Mucosa of rectum (tissue), 2 donors: ENCODE measurements around the gene COL27A1.

Experiments used
- H3K27ac ChIP-seq, 2 donors: one replicate each; pipeline ENCODE4 v1.7.0; 2013; ENCODE audit warnings: inconsistent platforms in 2 of 2, low read depth in 2 of 2, low read length in 2 of 2
- H3K27me3 ChIP-seq, 2 donors: one replicate each; pipeline ENCODE4 v1.7.0; 2013; ENCODE audit warnings: low read length in 2 of 2; ENCODE audit not compliant: control insufficient read depth in 2 of 2, insufficient read depth in 2 of 2
- H3K36me3 ChIP-seq, 2 donors: one replicate each; pipeline ENCODE4 v1.7.0; 2013; ENCODE audit warnings: low read length in 2 of 2; ENCODE audit not compliant: control insufficient read depth in 2 of 2, insufficient read depth in 2 of 2
- H3K4me1 ChIP-seq, 2 donors: one replicate each; pipeline ENCODE4 v1.7.0; 2013; ENCODE audit warnings: low read length in 2 of 2, mild to moderate bottlenecking in 1 of 2; ENCODE audit not compliant: control insufficient read depth in 2 of 2, insufficient read depth in 2 of 2
- H3K4me3 ChIP-seq, 2 donors: one replicate each; pipeline ENCODE4 v1.7.0; 2013; ENCODE audit warnings: low read length in 2 of 2
- H3K9ac ChIP-seq, 2 donors: one replicate each; pipeline ENCODE4 v1.7.0; 2013; ENCODE audit warnings: low read length in 2 of 2, low read depth in 1 of 2, mild to moderate bottlenecking in 1 of 2
- H3K9me3 ChIP-seq, 2 donors: one replicate each; pipeline ENCODE4 v1.7.0; 2013; ENCODE audit warnings: low read length in 2 of 2; ENCODE audit not compliant: control insufficient read depth in 2 of 2
- donor health status: healthy.
- donor health status: Normal muscosa, but diverticular disease.

COL27A1 gene

GRCh38 chr9:114344188-114344566 is 188.8 kb downstream of the COL27A1 start:
- Histone ChIP-seq H3K36me3 (peaks cover 81 to 88% of the 10 kb centered on the region in 2 donors), H3K27me3 (no peaks in the 10 kb centered on the region), H3K9me3 (no peaks in the 10 kb centered on the region), H3K4me1 (peaks cover 0 to 2% of the 10 kb centered on the region in 2 donors), H3K4me3 (no peak overlapping the region), H3K9ac (no peak overlapping the region), H3K27ac (no peak overlapping the region)

DNA sequence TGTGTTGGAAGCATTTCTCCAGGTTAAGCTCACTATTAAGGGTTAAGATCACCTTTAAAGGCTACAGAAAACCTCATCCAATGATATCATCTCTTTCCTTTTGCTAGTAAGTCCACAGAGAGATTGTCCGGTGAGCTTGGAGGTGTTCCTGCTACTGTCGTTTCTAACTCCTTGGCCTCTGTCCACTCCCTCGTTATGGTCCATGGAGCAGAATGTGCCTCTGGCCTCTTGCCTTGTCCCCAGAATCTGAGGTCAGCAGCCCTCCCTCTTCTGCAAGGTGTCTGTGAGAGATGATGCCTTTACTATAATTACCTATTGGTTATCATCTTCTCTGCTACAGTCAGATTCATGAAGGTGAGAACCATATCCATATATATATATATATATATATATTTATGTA is 189.4 kb downstream of the COL27A1 start:
- no peaks in the 10 kb centered on the region for H3K27me3 ChIP-seq
- no peak overlapping the region for H3K9ac ChIP-seq
- H3K9me3 ChIP-seq: no peaks in the 10 kb centered on the region
- no peak overlapping the region for H3K27ac ChIP-seq
- peaks cover 83 to 88% of the 10 kb centered on the region in 2 donors for H3K36me3 ChIP-seq
- peaks cover 0 to 2% of the 10 kb centered on the region in 2 donors for H3K4me1 ChIP-seq
- H3K4me3 ChIP-seq: no peak overlapping the region

DNA sequence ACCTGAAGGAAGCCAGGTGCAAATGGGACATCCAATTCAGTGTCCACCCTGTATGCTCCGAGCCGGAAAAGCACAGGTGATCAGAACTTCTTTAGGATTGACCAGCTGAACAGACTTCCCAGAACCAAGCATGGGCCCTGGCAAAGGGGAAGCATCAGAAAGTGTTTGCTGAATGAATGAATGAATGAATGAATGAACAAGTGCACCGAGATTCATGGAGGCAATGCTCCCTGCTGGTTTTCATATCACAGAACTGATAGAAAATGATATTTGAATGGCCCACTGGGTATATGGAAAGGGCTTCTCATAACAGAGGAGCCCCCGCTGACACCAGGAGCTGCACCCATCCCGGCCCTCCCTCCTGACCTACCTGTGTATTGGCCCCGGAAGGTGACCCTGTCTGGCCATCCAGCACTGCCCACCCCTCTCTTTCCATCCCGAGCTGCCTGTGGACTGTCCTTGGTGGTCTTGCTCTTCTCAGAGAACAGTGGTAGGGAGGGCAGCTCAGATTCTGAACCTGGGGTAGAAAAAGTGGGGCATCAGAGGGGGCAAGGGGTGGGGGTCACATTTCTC is 190.2 kb downstream of the COL27A1 start:
- H3K27ac ChIP-seq: no peak overlapping the region
- H3K4me3 ChIP-seq: no peak overlapping the region
- H3K9me3 ChIP-seq: no peaks in the 10 kb centered on the region
- H3K4me1 ChIP-seq: peaks cover 0 to 2% of the 10 kb centered on the region in 2 donors
- peaks cover 86 to 90% of the 10 kb centered on the region in 2 donors for H3K36me3 ChIP-seq
- no peak overlapping the region for H3K9ac ChIP-seq
- H3K27me3 ChIP-seq: no peaks in the 10 kb centered on the region

DNA sequence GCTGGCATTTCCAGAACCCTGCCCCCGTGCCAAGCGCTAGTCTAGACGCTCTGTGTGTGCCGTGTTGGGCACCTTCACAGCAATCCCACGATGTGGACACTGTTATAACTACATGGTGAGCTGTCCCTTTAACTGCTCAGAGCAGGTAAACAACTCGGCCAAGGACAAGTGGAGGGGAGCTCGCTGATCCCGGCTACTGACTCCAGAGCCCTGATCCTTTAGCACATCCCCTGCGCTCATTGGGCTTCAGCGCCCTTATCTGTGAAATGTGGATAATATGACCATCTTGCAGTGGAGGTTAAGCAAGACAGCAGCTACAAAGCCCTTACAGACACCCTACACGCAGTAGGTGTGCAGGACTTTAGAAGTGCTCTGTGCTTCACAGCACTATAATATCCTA is 190.8 kb downstream of the COL27A1 start:
- peaks cover 86 to 90% of the 10 kb centered on the region in 2 donors for H3K36me3 ChIP-seq
- H3K27ac ChIP-seq: no peak overlapping the region

GRCh38 chr9:114347675-114348074 is 192.3 kb downstream of the COL27A1 start:
- no peak overlapping the region for H3K4me3 ChIP-seq
- H3K36me3 ChIP-seq: peaks cover 76 to 84% of the 10 kb centered on the region in 2 donors
- H3K27ac ChIP-seq: no peak overlapping the region
- no peaks in the 10 kb centered on the region for H3K9me3 ChIP-seq
- peaks cover 0 to 2% of the 10 kb centered on the region in 2 donors for H3K4me1 ChIP-seq
- H3K9ac ChIP-seq: no peak overlapping the region
- no peaks in the 10 kb centered on the region for H3K27me3 ChIP-seq

More for the DNA sequence above, 190.8 kb downstream of the COL27A1 start:
- no peak overlapping the region for H3K9ac ChIP-seq
- H3K4me3 ChIP-seq: no peak overlapping the region
- H3K9me3 ChIP-seq: no peaks in the 10 kb centered on the region
- no peaks in the 10 kb centered on the region for H3K27me3 ChIP-seq
- H3K4me1 ChIP-seq: peaks cover 0 to 2% of the 10 kb centered on the region in 2 donors

DNA sequence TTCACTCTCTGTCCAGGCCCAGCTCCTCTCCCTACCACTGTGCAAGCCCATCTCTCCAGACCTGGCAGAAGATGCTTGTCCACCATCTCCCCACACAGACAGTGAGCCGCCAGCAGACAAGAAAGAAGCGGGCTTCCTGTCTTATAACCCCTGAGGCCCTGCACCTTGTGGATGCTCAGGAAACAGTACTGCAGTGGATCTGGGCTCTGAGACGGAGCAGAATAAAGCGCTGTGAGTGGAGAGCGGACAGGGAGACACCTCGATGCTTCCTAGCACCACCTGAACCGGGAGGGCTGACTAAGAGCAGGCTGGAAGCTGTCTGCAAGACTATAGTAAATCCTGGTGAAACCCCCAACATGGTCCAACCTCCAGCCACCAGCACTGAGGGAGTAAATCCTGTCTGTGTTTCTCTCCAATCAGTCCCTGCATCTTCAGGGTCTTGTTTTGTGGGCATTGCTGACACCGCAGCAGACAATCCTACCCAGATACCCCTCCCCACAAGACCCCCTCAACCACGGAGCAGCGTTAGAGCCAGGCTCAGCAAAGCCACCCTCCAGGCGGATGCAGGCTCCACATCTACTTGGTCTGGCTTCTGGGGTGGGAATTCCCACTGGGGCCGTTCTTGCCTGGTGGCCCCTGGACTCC is 193.0 kb downstream of the COL27A1 start:
- Histone ChIP-seq H3K4me1 (peaks cover 0 to 2% of the 10 kb centered on the region in 2 donors), H3K36me3 (peaks cover 71 to 80% of the 10 kb centered on the region in 2 donors), H3K4me3 (no peak overlapping the region), H3K27me3 (no peaks in the 10 kb centered on the region), H3K9me3 (no peaks in the 10 kb centered on the region), H3K9ac (no peak overlapping the region), H3K27ac (peak overlapping the region in 1 of 2 donors; percentile 49)

DNA sequence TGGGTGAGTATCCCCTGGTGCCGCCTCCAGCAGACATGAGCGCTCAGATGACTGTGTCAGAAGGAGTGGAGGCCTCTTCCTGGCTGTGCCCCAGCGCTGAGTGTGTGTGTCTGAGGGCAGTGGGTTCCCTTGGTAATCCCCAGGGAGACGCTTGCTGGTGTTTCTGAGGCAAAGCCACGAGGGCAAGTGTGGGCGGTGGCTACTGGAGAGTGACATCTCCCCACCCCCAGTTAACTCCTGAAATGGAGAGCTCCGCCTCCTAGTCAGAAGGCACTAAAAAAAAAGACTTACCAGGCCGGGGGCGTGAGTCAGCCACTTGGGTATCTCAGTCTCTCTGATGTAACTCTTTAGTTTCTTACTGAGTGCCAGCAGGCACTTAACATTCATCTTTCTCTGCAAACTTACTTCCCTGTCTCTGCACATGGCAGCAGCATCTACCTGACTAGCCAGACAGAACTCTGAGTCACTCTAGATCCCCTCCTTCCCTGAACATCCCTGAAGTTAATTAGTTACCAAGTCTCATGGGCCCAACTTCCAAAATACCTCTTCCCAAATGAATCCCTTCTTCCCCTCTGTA is 193.7 kb downstream of the COL27A1 start:
- Histone ChIP-seq H3K27ac (peak overlapping the region in 1 of 2 donors; percentile 49), H3K4me3 (no peak overlapping the region), H3K4me1 (peaks cover 0 to 2% of the 10 kb centered on the region in 2 donors), H3K36me3 (peaks cover 64 to 80% of the 10 kb centered on the region in 2 donors), H3K9ac (no peak overlapping the region), H3K27me3 (no peaks in the 10 kb centered on the region), H3K9me3 (no peaks in the 10 kb centered on the region)

GRCh38 chr9:114349713-114350480 is 194.6 kb downstream of the COL27A1 start:
- Histone ChIP-seq H3K4me1 (peaks cover 0 to 2% of the 10 kb centered on the region in 2 donors), H3K36me3 (peaks cover 58 to 74% of the 10 kb centered on the region in 2 donors), H3K27ac (no peak overlapping the region), H3K9me3 (no peaks in the 10 kb centered on the region), H3K4me3 (no peak overlapping the region), H3K27me3 (no peaks in the 10 kb centered on the region), H3K9ac (no peak overlapping the region)

- no peak overlapping the region for H3K9ac ChIP-seq
- no peak overlapping the region for H3K4me3 ChIP-seq
- H3K36me3 ChIP-seq: peaks cover 58 to 72% of the 10 kb centered on the region in 2 donors
- H3K4me1 ChIP-seq: peaks cover 0 to 2% of the 10 kb centered on the region in 2 donors
- no peaks in the 10 kb centered on the region for H3K9me3 ChIP-seq
- H3K27ac ChIP-seq: no peak overlapping the region
- no peaks in the 10 kb centered on the region for H3K27me3 ChIP-seq
Measured at GRCh38 chr9:114350636-114351401, 195.5 kb downstream of the COL27A1 start.
